Brain pericyte (primary cell): ENCODE results near the gene UBASH3A.

ENCODE experiments used
- DNase-seq: peaks from one replicate; pipeline ENCODE4 v3.0.0-alpha.2; 2012; ENCODE audit warnings: low read depth, low spot score

The UBASH3A gene

GRCh38 chr21:42403611-42404231 is at the start of gene UBASH3A:
UBASH3A (plus strand) TSS chr21:42403902; CDS start chr21:42403946, 44 bp downstream.
- no peak for DNase-seq

DNA sequence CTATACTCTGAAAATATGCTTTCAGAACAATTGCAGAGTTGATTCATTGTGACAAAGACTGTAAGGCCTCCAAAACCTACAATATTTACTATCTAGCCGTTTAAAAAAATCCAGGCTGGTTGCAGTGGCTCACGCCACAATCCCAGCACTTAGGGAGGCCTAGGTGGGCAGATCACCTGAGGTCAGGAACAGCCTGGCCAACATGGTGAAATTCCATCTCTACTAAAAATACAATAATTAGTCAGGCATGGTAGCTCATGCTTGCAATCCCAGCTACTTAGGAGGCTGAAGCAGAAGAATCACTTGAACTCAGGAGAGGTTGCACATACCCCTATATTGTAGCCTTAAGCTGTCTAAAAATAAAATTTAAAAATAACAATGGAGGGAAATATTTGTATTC is 47.7 kb upstream of the UBASH3A start:
- no peak for DNase-seq

- DNase-seq, result no peak
Observed at GRCh38 chr21:42356650-42357049, 47.1 kb upstream of the UBASH3A start.

GRCh38 chr21:42357307-42357706 is 46.4 kb upstream of the UBASH3A start:
- no peak for DNase-seq

DNA sequence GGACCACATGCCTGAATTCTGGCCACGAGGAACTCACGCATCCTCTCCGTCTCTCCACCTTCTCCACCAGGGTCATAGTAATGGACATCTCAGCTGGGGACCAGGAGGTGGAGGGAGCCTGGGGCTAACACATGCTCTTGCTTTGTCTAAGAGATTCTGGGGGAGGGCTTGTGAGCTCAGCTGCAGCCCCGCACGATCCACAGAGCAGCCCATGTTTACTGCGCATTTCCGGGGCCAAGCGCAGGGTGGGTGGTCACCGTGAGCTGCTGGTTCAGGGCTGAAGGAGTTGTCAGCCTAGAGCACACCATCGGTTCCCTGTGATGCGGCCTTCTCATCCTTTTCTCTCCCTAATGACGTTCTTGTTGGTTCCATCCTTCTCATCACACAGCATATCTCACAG is 45.4 kb upstream of the UBASH3A start:
- DNase-seq, result no peak

DNA sequence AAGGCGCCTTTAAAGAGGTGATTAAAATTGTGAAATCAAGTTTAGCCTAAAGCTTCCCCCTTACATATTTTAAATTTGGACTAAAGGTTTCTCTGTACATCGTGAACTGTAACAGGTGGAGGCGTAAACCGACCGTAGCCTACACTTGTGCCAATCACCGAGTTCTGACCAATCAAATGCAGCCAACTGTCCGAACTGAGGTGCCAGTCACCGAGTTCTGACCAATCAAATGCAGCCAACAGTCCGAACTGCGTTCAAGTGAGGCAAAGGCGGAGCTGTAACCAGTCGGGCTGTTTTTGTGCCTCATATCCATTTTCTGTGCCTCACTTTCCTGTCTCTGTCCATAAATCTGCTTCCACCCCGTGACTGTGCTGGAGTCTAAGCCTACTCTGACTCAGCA is 44.8 kb upstream of the UBASH3A start:
- DNase-seq, result no peak

DNA sequence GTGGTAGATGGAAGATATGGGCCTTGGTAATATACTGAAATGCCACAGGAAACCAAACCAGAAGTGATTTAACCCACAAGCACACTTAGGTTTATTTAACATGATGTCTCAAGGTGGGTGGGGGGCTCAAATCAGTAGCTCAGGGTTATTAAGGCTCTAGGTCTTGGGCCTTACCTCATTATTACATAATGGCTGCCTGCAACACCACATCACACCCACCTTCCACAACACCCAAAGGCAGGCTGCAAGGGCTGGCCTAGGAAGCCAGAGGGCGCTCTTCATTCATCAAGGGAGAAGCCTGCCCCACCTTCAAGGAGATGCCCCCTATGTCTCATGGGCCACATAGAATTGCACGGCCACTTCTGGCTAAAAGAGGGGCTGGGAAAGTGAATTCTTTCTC is 43.4 kb upstream of the UBASH3A start:
- no peak for DNase-seq

GRCh38 chr21:42361286-42361685 is 42.4 kb upstream of the UBASH3A start:
- DNase-seq, result no peak

DNA sequence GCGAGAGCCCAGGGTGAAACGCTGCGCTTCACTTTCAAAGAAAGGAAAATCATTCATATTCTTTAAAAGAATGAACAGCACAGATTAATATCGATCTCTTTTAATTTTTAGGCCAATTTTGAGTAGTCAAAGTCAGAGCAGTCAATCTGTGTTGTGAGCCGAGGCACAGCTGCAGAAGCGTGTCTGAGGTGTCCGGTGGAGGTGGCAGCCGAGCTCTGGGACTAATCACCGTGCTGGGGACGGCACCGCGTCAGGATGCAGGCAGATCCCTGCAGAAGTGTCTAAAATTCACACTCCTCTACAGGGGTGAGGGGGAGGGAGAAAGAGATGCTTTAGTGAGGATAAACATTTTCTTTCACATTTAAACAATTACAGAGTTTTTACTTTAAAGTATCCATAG is 41.5 kb upstream of the UBASH3A start:
- no peak for DNase-seq

DNA sequence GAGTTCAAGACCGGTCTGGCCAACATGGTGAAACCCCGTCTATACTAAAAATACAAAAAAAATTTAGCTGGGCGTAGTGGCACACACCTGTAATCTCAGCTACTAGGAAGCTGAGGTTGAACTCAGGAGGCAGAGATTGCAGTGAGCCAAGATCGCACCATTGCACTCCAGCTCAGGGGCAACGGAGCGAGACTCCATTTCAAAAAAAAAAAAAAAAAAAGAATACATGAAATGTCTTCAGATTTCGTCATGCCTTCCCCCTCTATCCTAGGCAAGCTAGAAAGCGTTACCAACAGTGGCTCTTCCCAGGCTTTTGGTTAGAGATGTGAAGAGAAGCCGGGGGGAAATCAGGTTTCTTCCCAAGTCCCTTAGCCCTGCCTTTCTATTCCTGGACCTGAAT is 41.0 kb upstream of the UBASH3A start:
- no peak for DNase-seq

DNA sequence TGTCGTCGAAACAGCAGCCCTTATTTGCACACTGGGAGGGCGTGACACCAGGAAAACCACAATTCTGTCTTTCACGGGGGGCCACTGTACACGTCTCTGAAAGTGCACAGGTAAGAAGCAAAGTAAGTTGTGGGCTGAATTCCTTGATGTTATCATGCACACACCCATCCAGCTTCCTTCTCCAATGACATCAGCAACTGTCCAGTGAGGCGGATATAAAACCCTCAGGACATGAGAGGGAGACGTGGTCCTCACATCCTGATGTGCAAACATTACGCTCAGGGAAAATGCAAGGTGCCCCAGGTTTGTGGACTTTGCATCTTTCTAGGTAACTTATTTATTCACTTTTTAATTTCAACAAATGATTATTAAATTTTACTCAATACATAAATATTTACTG is 40.4 kb upstream of the UBASH3A start:
- no peak for DNase-seq

DNA sequence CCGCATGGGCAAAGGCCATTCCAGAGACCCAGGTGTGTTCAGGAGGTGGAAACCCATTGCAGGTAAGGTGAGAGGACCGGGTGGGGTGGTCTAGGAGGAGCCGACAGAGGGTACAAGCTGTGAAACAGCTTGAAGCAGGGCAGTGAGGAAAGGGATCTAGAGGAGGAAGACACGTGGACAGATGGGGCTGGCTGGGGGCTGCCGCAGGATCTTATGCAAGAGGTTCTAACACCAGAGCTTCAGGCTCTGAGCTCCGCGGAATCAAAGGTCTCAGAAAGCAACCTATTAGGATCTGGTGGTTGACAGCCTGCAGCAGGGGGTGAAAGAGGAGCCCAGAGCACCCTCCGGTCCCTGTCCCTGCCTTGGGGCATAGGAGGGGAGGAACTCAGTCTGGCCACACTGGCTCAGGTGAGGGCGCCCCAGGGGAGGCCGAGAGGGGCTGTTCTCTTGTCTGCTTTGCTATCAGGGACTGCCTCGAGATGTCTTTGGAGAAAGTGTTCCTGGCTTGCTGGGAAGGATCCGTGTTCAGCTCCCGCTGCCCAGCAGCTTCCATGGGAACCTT is 39.3 kb upstream of the UBASH3A start:
- no peak for DNase-seq

DNA sequence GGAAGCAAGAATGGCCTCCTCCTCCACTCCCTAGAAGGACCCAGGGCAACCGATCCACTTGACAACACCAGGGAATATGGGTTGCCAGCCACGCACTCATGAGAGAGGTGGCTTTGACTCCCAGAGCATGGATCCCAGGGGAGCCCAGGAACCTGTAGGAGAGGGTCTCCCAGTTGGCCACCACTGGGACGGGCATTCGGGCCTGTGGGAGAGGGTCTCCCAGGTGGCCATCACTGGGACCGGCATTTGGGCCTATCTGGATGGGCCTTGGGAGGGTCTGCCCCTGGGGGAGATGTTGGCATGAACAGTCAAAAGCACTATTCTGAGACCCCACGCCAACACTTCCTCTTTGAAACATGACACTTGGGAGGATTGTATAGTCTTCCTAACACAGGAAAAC is 37.9 kb upstream of the UBASH3A start:
- no peak for DNase-seq

DNA sequence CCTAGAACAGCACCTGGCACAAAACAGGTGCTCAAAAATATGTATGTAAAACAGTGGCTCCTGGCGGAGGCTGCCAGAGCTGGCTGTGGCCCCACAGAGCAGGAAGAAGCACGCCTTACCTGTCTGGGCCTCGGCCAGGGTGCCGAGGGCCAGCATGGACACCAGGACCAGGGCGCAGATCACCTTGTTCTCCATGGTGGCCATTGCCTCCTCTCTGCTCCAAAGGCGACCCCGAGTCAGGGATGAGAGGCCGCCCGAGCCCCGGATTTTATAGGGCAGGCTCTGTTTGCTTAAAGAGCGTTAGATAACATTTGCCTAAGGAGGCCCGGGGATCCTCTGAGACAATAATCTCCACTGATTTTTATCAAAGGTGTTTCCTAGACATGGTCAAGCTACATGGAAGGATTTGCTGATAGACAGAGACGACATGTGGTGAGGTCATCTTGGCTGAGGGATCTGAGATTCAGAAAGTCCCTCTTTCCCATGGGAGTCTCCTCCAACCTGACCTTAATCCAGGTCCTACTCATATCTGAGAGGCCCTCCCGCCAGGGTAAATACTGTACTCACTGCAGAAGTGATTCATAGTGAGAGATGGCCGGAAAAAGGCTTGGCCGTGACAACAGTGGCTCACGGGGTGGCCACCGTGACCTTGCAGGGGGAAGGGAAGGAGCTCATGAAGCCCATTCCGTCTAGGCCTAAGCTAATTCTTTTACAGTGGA is 37.3 kb upstream of the UBASH3A start, which contains the start of gene TFF1:
Gene TFF1 (minus strand): TSS at position 244 of the 719 bp plus-strand sequence. CDS start 40 bp downstream, at position 204.
- DNase-seq, result no peak

DNA sequence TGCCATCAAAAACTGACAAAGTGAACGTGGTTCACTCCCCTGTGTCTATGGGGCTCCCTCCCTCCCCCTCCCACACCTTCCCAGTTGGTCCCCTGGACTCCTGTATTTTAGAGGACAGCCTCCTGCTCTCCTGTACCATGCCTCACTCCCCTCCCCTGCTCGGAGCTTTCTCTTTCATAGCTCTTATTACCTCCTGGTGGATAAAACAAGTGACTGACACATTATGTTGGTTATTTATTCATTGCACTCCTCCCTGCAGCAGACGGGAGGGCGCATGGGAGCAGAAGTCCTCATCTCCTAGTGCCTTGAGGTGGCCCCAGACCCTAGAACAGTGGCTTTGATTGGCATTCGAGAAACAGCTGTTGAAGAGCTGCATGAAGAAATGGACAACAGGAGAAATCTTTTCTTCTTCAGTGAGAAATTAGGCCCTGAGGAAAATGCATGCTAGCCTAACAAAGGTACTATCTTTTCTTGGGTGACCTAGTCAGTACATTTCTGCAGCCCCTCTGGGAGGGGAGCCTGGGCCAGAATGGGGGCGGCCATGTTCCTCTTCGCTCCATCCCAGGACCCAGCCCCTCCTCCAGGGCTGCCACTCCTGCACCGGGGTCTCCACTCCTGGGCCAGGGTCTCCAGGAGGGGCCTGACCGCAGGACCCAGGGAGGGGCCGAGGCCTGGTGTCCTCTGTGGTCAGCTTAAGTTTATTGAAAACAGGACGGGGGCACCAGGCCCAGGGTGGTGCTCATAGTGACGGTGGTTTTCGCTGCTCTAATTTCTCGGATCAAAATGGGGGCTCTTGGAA is 36.1 kb upstream of the UBASH3A start:
- DNase-seq, result no peak

DNA sequence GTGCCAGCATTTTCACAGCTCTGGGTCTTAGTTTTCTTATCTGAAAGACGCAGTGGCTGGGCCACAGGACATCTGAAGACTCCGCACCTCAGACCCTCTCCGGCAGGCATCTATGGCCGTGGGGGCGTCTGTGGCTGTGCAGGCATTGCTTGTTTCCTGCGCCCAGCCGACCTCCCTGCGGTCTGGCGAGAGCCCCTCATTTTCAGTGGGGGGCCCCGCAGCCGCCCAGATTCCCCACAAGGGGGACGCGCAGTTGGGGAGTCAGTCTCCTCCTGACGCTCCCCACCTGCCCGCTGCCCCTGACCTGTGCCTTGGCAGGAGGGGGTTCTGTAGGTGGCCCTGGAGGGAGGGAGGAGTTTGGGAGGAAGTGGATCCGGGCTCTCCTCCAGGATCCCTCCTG is 33.9 kb upstream of the UBASH3A start:
- no peak for DNase-seq

- no peak for DNase-seq
Observed at GRCh38 chr21:42370894-42371654, 32.6 kb upstream of the UBASH3A start.

DNA sequence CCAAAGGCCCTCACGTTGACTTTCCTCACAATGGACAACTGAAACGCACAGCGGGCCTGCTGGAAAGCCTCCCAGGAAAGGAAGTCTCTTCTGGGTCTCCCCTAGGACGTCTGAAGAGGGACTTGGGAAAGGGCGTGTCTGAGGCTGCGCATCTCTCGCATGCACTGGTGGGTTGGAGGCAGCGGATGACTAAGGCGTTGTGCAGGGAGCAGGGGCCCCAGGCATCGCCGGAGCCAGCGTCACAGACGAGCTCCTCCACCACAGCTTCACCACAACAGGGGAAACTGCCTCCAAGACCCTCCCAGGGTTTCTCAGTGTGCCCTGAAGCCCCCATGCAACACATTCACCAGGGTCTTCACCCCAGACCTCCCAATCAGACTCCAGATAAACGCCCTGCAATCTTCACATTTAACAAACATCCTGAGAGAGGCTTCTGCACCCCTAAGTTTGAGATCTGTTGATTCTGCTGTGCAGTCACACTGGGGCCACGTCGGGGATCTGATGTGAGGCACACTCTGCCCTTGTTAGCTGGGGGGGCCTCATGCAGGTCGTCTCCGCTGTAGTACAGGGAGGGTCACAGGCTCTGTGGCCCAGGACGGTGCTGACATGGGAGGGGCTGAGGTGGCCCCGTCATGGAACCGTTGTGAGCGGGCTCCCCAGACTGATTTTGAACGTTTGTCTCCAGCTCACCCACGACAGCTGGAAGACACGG is 30.4 kb upstream of the UBASH3A start:
- no peak for DNase-seq

DNA sequence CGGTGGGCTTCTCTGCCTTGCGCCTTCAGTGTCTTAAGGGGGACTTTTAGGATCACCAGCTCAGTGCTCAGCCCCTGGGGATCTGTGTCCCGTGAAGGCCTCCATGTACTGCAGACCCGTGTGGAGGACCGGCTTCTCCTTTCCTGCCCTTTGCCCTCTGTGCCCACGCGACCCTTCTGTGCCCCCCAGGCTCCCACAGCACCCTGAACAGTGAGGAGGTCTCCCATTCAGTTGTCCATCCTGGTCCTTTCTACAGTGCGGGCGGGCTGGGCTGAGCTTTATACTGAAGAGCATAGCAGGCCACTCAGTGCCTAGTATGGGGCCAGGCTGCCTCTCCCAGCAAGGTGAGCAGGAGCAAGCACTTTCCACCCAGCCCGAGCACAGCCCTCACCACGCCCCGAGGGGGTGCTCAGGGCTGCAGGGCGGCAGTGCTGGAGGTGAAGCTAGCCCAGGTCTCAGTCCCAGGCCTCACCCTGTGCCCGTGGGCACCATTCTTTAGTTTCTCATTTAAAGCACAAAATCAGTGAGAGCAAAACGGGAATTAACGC is 29.7 kb upstream of the UBASH3A start:
- no peak for DNase-seq

DNA sequence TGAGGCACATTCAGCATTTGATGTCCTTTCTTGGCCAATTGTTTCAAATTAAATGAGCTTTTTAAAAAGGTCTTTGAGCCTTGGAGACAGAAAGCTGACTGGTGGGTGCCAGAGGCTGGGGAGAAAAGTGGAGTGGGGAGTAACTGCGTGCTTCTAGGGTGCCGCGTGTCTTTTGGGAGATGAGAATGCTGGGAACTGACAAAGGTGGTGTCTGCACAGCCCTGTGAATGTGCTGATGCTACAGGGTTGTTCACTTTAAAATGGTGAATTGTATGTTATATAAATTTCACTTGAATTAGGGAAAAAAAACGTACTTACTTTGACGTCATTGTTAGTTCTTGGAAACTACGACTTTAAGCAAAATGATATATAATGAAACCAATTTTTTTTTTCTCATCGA is 29.2 kb upstream of the UBASH3A start:
- DNase-seq, result no peak
